PC-3 (cell line): ENCODE data around the gene ABCA8.

Source experiments
- CTCF ChIP-seq: fragments of 300-600 bp; sonication (generic); conservative IDR thresholded peaks from 2 replicates; pipeline ENCODE4 v1.5.1; 2017; ENCODE audit warnings: antibody characterized with exemption, low read depth, mild to moderate bottlenecking, low read length
- EZH2 ChIP-seq: fragments of 300-600 bp; sonication (generic); IDR thresholded peaks from one replicate; pipeline ENCODE4 v1.6.1; 2017; ENCODE audit warnings: antibody characterized with exemption, mild to moderate bottlenecking, low read length; ENCODE audit not compliant: unreplicated experiment
- EZH2phosphoT487 ChIP-seq: fragments of 300-600 bp; sonication (generic); IDR thresholded peaks from 2 replicates; pipeline ENCODE4 v1.6.1; 2018; ENCODE audit warnings: mild to moderate bottlenecking, antibody characterized with exemption, low read length, borderline replicate concordance

- TF ChIP-seq EZH2, result no peak
- no peak for TF ChIP-seq CTCF
- TF ChIP-seq EZH2phosphoT487, result no peak
These were observed 30.1 kb downstream of the ABCA8 start for GRCh38 chr17:68924793-68925720.
